Endothelial cell of umbilical vein (primary cell): ENCODE results near the gene DBR1. TPM values are rescaled to one million over a fixed set of nuclear protein-coding genes. Genes with fewer than 3 reads are reported as not detected.

Source experiments
- BruUV-seq: library from RNA; stranded (reverse); fragments of 400-500 nt; replicated peaks from 2 replicates; lab custom pipeline; 2021; lab: Mats Ljungman, UMichigan
- CTCF ChIA-PET: fragments of 300-600, 350-600 bp; sonication (Branson Sonifier 250); formaldehyde crosslinking; loops from one replicate; lab custom pipeline; 2021; ENCODE audit warnings: antibody characterized with exemption, inconsistent platforms; lab: Charles Lee
- POLR2A ChIA-PET: fragments of 300-600, 350-600 bp; sonication (Branson Sonifier 250); formaldehyde crosslinking; loops from one replicate; lab custom pipeline; 2021; ENCODE audit warnings: antibody characterized with exemption, inconsistent platforms; lab: Charles Lee
- DNase-seq: peaks from one replicate; pipeline ENCODE4 v3.0.0-alpha.2; 2011; ENCODE audit warnings: low read depth, low spot score
- FAIRE-seq: peaks from 2 replicates; lab custom pipeline; 2011; peaks lifted over from hg19 to GRCh38; lab: Jason Lieb, UNC
- H2AFZ ChIP-seq: 2 replicates; pipeline ENCODE4 v1.6.0; 2012; ENCODE audit warnings: low read depth, low read length, control low read depth, inconsistent platforms
- H3K27ac ChIP-seq: 2 replicates; pipeline ENCODE4 v1.5.1; 2011; ENCODE audit warnings: low read depth, mild to moderate bottlenecking, control low read depth, low read length, moderate library complexity; ENCODE audit not compliant: insufficient read depth
- H3K27me3 ChIP-seq, 2 experiments: 2 replicates each; pipeline versions ENCODE4 v1.6.0 to v1.6.1; 2011; ENCODE audit warnings: low read length in 2 of 2, mixed read lengths in 1 of 2; ENCODE audit not compliant: control insufficient read depth in 2 of 2, insufficient read depth in 2 of 2
- H3K36me3 ChIP-seq, 2 experiments: 2 replicates in 1 of 2; 3 replicates in 1 of 2; pipeline ENCODE4 v1.5.1; 2011; ENCODE audit warnings: low read length in 2 of 2, mild to moderate bottlenecking in 1 of 2, moderate library complexity in 1 of 2; ENCODE audit not compliant: control insufficient read depth in 2 of 2, insufficient read depth in 2 of 2; ENCODE audit errors: extremely low read depth in 1 of 2
- H3K4me1 ChIP-seq: 3 replicates; pipeline ENCODE4 v1.5.1; 2011; ENCODE audit warnings: mild to moderate bottlenecking, low read length; ENCODE audit not compliant: control insufficient read depth, insufficient read depth; ENCODE audit errors: extremely low read depth
- H3K4me2 ChIP-seq: 2 replicates; pipeline ENCODE4 v1.6.1; 2011; ENCODE audit warnings: low read length, control low read depth, mixed read lengths; ENCODE audit not compliant: insufficient read depth
- H3K4me3 ChIP-seq, 3 experiments: fragments of 200-600 bp in 1 of 3; sonication (generic), shearing (Covaris generic) in 1 of 3; replicated peaks in 1 of 3; 2 replicates each; pipeline ENCODE4 v1.5.1; 2011 to 2016; ENCODE audit warnings: control low read depth in 3 of 3, low read length in 3 of 3, mild to moderate bottlenecking in 2 of 3, inconsistent platforms in 1 of 3, low read depth in 1 of 3, moderate library complexity in 1 of 3; ENCODE audit not compliant: insufficient read depth in 1 of 3
- H3K79me2 ChIP-seq: 2 replicates; pipeline ENCODE4 v1.6.0; 2012; ENCODE audit warnings: low read length, inconsistent platforms; ENCODE audit not compliant: control insufficient read depth, insufficient read depth
- H3K9ac ChIP-seq: replicated peaks from 2 replicates; pipeline ENCODE3; 2011; ENCODE audit warnings: low read length, control low read depth; ENCODE audit not compliant: insufficient read depth; ENCODE audit errors: extremely low read depth
- H3K9me1 ChIP-seq: replicated peaks from 3 replicates; pipeline ENCODE4 v1.6.0; 2011; ENCODE audit warnings: mild to moderate bottlenecking, low read length; ENCODE audit not compliant: control insufficient read depth, insufficient read depth; ENCODE audit errors: extremely low read depth
- H3K9me3 ChIP-seq: replicated peaks from 2 replicates; pipeline ENCODE4 v1.5.1; 2012; ENCODE audit warnings: low read length, inconsistent platforms; ENCODE audit not compliant: control insufficient read depth, insufficient read depth
- H4K20me1 ChIP-seq: replicated peaks from 2 replicates; pipeline ENCODE3; 2011; ENCODE audit warnings: mild to moderate bottlenecking, low read length; ENCODE audit not compliant: control insufficient read depth, insufficient read depth; ENCODE audit errors: extremely low read depth
- EZH2 ChIP-seq: IDR thresholded peaks from 2 replicates; pipeline ENCODE4 v1.6.1; 2012; ENCODE audit warnings: borderline replicate concordance, low read depth, mild to moderate bottlenecking, moderate library complexity, low read length, inconsistent platforms; ENCODE audit not compliant: severe bottlenecking
- FOS ChIP-seq: IDR thresholded peaks from 2 replicates; pipeline ENCODE4 v1.6.1; 2011; ENCODE audit warnings: mild to moderate bottlenecking, low read length, moderate library complexity, borderline replicate concordance; ENCODE audit not compliant: insufficient read depth
- GATA2 ChIP-seq: IDR thresholded peaks from 2 replicates; pipeline ENCODE4 v1.7.0; 2011; ENCODE audit warnings: low read depth, mild to moderate bottlenecking, moderate library complexity, mixed read lengths, low read length; ENCODE audit not compliant: insufficient read length, insufficient read depth
- JUN ChIP-seq: IDR thresholded peaks from 2 replicates; pipeline ENCODE4 v1.6.1; 2011; ENCODE audit warnings: borderline replicate concordance, low read depth; ENCODE audit not compliant: insufficient read length, insufficient read depth
- MYC ChIP-seq: IDR thresholded peaks from one replicate; pipeline ENCODE4 v1.6.1; 2011; ENCODE audit warnings: mild to moderate bottlenecking, low read depth, low read length
- POLR2A ChIP-seq: IDR thresholded peaks from 2 replicates; pipeline ENCODE4 v1.6.1; 2012; ENCODE audit warnings: low read depth, mild to moderate bottlenecking, control low read depth, low read length
- POLR2AphosphoS5 ChIP-seq: IDR thresholded peaks from 2 replicates; pipeline ENCODE4 v1.6.1; 2012; ENCODE audit warnings: low read depth, mild to moderate bottlenecking, control low read depth, low read length, moderate library complexity; ENCODE audit not compliant: insufficient read depth
- dilution Hi-C: fragments of 300-500 bp; cut with MboI; formaldehyde crosslinking; loops from one replicate; pipeline ENCODE4 v1.15.0; 2019; ENCODE audit warnings: low sequenced_read_pairs; ENCODE audit not compliant: extremely low pct_ligation_motif_present
- intact Hi-C: fragments of 100-400 bp; cut with micrococcal nuclease; formaldehyde crosslinking; loops from one replicate; pipeline ENCODE4 v1.10.0; 2022
- polyA plus RNA-seq, 4 experiments: library from polyadenylated mRNA; depleted of rRNA in 3 of 4; stranded (reverse) in 3 of 4; unstranded in 1 of 4; fragments of >200 nt; gene quantifications; 2 replicates each; pipeline versions ENCODE4 v1.2.1 to v1.2.3, GENCODE V29; 2011 to 2012; ENCODE audit warnings: missing spikeins in 1 of 4
- total RNA-seq: library from RNA; stranded (reverse); gene quantifications from 2 replicates; pipeline ENCODE4 v1.2.3, GENCODE V29; 2021

The DBR1 gene
- total and polyA plus RNA-seq, 2 donors (not counting 3 experiments of a cell fraction or from before 2014, with no cell fraction given), result 10.3 to 17.8 TPM

- intact Hi-C loops, result no loop called here
These were observed 42.5 kb downstream of the DBR1 start, which contains the start of gene A4GNT for GRCh38 chr3:138132239-138132638. A4GNT (minus strand) TSS chr3:138132390; CDS start chr3:138131256, 1,134 bp downstream.

GRCh38 chr3:138127636-138128365 lies 46.9 kb downstream of the DBR1 start:
- intact Hi-C loops (no loop called here), dilution Hi-C loops (no loop called here)
- ChIA-PET POLR2A (interaction anchor here (0.6 kb wide), 1 partner anchor 825 kb away, joined by 11 read pairs; no protein-coding TSS in a partner anchor), CTCF (interaction anchor here (1.0 to 2.2 kb wide), 5 partner anchors 8 to 142 kb away, joined by 3 to 9 read pairs (median 3); no protein-coding TSS in a partner anchor)
- no peak overlapping the region for H3K4me3 ChIP-seq
- H4K20me1 ChIP-seq, result no peaks in the 10 kb centered on the region
- H3K27me3 ChIP-seq, result peaks cover 5 to 11% of the 10 kb centered on the region in 2 experiments
- no peaks in the 10 kb centered on the region for H3K9me3 ChIP-seq
- H3K9ac ChIP-seq, result no peak overlapping the region
- H3K36me3 ChIP-seq, result no peaks in the 10 kb centered on the region
- BruUV-seq, result no TSS peak
- H2AFZ ChIP-seq, result no peak overlapping the region
- DNase-seq (no peak), FAIRE-seq (no peak)
- TF ChIP-seq JUN (no peak), GATA2 (no peak), MYC (no peak)
- no peak overlapping the region for H3K4me2 ChIP-seq
- H3K79me2 ChIP-seq, result no peaks in the 10 kb centered on the region
- no peaks in the 10 kb centered on the region for H3K9me1 ChIP-seq
- no peak overlapping the region for H3K27ac ChIP-seq
- H3K4me1 ChIP-seq, result no peaks in the 10 kb centered on the region

More at GRCh38 chr3:138132239-138132638, 42.5 kb downstream of the DBR1 start, which contains the start of gene A4GNT:
- ChIA-PET POLR2A (no interaction called here), CTCF (interaction anchor here (1.2 to 3.4 kb wide), 2 partner anchors 14 to 30 kb away, joined by 3 to 15 read pairs; no protein-coding TSS in a partner anchor)
- DNase-seq, result no peak
- dilution Hi-C loops, result no loop called here
- Histone ChIP-seq H3K79me2 (no peaks in the 10 kb centered on the region), H3K9me1 (no peaks in the 10 kb centered on the region), H4K20me1 (no peaks in the 10 kb centered on the region), H3K27me3 (peaks cover 12 to 14% of the 10 kb centered on the region in 2 experiments), H3K4me1 (no peaks in the 10 kb centered on the region), H2AFZ (no peak within 1 kb of the TSS), H3K9me3 (no peaks in the 10 kb centered on the region), H3K4me3 (no peak within 1 kb of the TSS), H3K36me3 (no peaks in the 10 kb centered on the region), H3K27ac (no peak within 1 kb of the TSS), H3K9ac (no peak within 1 kb of the TSS), H3K4me2 (no peak within 1 kb of the TSS)
- TF ChIP-seq FOS (no peak), POLR2AphosphoS5 (no peak), EZH2 (no peak), POLR2A (no peak), GATA2 (no peak)
- FAIRE-seq, result no peak
- no TSS peak for BruUV-seq
